Measurements from ENCODE around the gene EIF2D. TPM values are rescaled to one million over a fixed set of nuclear protein-coding genes. Genes with fewer than 3 reads are reported as not detected.

Gene EIF2D
- total RNA-seq, 1 donor from 2014 or later = 19.5 TPM

DNA sequence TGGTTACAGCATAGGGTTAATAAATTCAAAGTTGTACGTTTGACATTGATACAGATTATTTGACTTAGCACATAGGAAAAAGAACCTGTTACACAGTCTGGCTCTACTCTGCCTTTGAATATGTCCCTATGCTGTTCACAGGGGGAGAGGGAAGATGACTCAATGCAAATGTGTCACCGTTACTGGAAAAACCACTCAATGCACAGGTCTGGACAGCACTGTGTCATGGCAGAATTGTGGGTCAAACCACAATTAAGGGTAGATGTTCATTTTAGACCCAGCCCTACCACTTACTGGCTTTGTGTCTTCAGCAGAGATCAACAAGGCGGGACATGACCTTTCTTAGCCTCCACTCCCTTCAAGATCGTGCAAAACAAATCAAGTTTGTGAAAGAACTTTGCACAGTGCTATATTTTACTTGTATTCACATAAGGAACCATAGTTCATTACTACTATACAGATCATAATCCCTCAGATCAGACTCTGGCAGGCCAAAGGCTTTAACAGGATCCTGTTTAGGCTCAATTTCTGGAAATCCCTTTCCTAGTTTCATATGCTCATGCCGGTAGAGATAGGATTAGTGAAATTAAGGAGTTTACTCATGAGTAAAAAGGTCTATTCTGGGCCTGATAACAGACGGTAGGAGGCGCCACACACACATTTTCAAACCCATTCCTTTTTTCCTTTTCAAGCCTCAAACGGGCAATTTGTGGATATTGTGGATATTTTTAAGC lies 22.1 kb downstream of the EIF2D start:
- Mint-ChIP-seq H3K4me1 (ENCODE audit: low read depth, unreplicated experiment) (no peaks in the 10 kb centered on the region), H3K27ac (ENCODE audit: unreplicated experiment) (no peak overlapping the region), H3K36me3 (ENCODE audit: unreplicated experiment) (no peaks in the 10 kb centered on the region), H3K27me3 (ENCODE audit: unreplicated experiment) (peaks cover 2% of the 10 kb centered on the region), H3K4me3 (ENCODE audit: unreplicated experiment) (no peak overlapping the region), H3K9me3 (ENCODE audit: unreplicated experiment) (no peaks in the 10 kb centered on the region)
- DNase-seq = no peak
- TF ChIP-seq, protein P1, sequence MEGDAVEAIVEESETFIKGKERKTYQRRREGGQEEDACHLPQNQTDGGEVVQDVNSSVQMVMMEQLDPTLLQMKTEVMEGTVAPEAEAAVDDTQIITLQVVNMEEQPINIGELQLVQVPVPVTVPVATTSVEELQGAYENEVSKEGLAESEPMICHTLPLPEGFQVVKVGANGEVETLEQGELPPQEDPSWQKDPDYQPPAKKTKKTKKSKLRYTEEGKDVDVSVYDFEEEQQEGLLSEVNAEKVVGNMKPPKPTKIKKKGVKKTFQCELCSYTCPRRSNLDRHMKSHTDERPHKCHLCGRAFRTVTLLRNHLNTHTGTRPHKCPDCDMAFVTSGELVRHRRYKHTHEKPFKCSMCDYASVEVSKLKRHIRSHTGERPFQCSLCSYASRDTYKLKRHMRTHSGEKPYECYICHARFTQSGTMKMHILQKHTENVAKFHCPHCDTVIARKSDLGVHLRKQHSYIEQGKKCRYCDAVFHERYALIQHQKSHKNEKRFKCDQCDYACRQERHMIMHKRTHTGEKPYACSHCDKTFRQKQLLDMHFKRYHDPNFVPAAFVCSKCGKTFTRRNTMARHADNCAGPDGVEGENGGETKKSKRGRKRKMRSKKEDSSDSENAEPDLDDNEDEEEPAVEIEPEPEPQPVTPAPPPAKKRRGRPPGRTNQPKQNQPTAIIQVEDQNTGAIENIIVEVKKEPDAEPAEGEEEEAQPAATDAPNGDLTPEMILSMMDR (IDR thresholded peaks at IDR 0.05; ENCODE audit: partially characterized antibody, unreplicated experiment) = peak; percentile 19

DNA sequence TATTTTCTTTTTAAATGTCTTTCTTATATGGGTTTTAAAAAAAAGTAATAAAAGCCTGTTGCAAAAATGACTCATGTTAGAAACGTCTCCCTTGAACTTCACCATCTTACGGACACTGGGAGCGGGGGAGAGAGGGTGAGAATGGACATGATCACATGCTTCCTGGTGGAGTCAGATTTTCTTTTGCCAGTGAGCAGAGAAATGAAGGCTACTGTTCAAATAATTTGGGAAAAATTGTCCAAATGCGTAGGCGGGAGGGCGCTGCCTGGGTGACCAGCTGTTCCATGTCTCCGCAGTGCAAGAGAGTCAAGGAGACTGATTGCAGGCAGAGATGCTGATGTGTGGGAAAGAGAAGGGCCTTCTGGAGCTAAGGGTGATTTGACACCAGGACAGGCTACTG lies 23.1 kb downstream of the EIF2D start:
- H3K36me3 Mint-ChIP-seq (ENCODE audit: unreplicated experiment) = no peaks in the 10 kb centered on the region
- TF ChIP-seq, protein P1 (IDR thresholded peaks at IDR 0.05; ENCODE audit: partially characterized antibody, unreplicated experiment) = no peak
- no peak for DNase-seq
- H3K9me3 Mint-ChIP-seq (ENCODE audit: unreplicated experiment) = no peaks in the 10 kb centered on the region
- no peaks in the 10 kb centered on the region for H3K4me1 Mint-ChIP-seq (ENCODE audit: low read depth, unreplicated experiment)
- peaks cover 2% of the 10 kb centered on the region for H3K27me3 Mint-ChIP-seq (ENCODE audit: unreplicated experiment)
- H3K27ac Mint-ChIP-seq (ENCODE audit: unreplicated experiment) = no peak overlapping the region
- no peak overlapping the region for H3K4me3 Mint-ChIP-seq (ENCODE audit: unreplicated experiment)

DNA sequence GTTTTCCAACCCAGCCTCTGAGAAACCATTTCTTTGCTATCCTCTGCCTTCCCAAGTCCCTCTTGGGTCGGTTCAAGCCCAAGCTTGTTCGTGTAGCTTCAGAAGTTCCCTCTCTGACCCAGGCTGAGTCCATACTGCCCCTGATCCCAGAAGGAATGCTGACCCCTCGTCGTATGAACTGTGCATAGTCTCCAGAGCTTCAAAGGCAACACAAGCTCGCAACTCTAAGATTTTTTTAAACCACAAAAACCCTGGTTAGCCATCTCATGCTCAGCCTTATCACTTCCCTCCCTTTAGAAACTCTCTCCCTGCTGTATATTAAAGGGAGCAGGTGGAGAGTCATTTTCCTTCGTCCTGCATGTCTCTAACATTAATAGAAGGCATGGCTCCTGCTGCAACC lies 23.8 kb downstream of the EIF2D start:
- H3K36me3 Mint-ChIP-seq (ENCODE audit: unreplicated experiment) = no peaks in the 10 kb centered on the region
- TF ChIP-seq, protein P1 (IDR thresholded peaks at IDR 0.05; ENCODE audit: partially characterized antibody, unreplicated experiment) = no peak
- DNase-seq = no peak
- no peaks in the 10 kb centered on the region for H3K4me1 Mint-ChIP-seq (ENCODE audit: low read depth, unreplicated experiment)
- peaks cover 2% of the 10 kb centered on the region for H3K27me3 Mint-ChIP-seq (ENCODE audit: unreplicated experiment)
- H3K4me3 Mint-ChIP-seq (ENCODE audit: unreplicated experiment) = no peak overlapping the region
- H3K9me3 Mint-ChIP-seq (ENCODE audit: unreplicated experiment) = no peaks in the 10 kb centered on the region
- no peak overlapping the region for H3K27ac Mint-ChIP-seq (ENCODE audit: unreplicated experiment)

DNA sequence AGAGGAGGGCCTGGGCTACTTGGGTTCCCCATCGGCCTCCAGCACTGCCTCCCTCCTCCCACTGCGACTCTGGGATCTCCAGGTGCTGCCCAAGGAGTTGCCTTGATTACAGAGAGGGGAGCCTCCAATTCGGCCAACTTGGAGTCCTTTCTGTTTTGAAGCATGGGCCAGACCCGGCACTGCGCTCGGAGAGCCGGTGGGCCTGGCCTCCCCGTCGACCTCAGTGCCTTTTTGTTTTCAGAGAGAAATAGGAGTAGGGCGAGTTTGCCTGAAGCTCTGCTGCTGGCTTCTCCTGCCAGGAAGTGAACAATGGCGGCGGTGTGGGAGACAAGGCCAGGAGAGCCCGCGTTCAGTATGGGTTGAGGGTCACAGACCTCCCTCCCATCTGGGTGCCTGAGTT lies 24.4 kb downstream of the EIF2D start:
- TF ChIP-seq, protein P1 (IDR thresholded peaks at IDR 0.05; ENCODE audit: partially characterized antibody, unreplicated experiment) = no peak
- no peak overlapping the region for H3K4me3 Mint-ChIP-seq (ENCODE audit: unreplicated experiment)
- no peaks in the 10 kb centered on the region for H3K4me1 Mint-ChIP-seq (ENCODE audit: low read depth, unreplicated experiment)
- no peak for DNase-seq
- peaks cover 2% of the 10 kb centered on the region for H3K27me3 Mint-ChIP-seq (ENCODE audit: unreplicated experiment)
- H3K36me3 Mint-ChIP-seq (ENCODE audit: unreplicated experiment) = no peaks in the 10 kb centered on the region
- H3K27ac Mint-ChIP-seq (ENCODE audit: unreplicated experiment) = no peak overlapping the region
- H3K9me3 Mint-ChIP-seq (ENCODE audit: unreplicated experiment) = no peaks in the 10 kb centered on the region

Data from glutamatergic neuron (in vitro differentiated cells).